GM10248 (cell line): Measurements from ENCODE around the gene IGFBP2.

ENCODE experiments used
- CTCF ChIA-PET: fragments of 300-600 bp; sonication (Branson Sonifier 250); formaldehyde crosslinking; extraction: SDS; loops from one replicate; lab custom pipeline; 2021; ENCODE audit warnings: antibody characterized with exemption; lab: Yijun Ruan, JAX
- POLR2A ChIA-PET: fragments of 350-650 bp; sonication (Branson Sonifier 250); formaldehyde crosslinking; extraction: SDS; loops from one replicate; lab custom pipeline; 2020; ENCODE audit warnings: antibody characterized with exemption; lab: Yijun Ruan, JAX
- DNase-seq: peaks from one replicate; pipeline ENCODE4 v3.0.0; 2012; ENCODE audit errors: extremely low spot score
- CTCF ChIP-seq: IDR thresholded peaks from 2 replicates; pipeline ENCODE4 v1.5.1; 2012; ENCODE audit warnings: mild to moderate bottlenecking, low read depth; ENCODE audit errors: extremely low read depth, missing control alignments, control extremely low read depth

IGFBP2 gene

DNA sequence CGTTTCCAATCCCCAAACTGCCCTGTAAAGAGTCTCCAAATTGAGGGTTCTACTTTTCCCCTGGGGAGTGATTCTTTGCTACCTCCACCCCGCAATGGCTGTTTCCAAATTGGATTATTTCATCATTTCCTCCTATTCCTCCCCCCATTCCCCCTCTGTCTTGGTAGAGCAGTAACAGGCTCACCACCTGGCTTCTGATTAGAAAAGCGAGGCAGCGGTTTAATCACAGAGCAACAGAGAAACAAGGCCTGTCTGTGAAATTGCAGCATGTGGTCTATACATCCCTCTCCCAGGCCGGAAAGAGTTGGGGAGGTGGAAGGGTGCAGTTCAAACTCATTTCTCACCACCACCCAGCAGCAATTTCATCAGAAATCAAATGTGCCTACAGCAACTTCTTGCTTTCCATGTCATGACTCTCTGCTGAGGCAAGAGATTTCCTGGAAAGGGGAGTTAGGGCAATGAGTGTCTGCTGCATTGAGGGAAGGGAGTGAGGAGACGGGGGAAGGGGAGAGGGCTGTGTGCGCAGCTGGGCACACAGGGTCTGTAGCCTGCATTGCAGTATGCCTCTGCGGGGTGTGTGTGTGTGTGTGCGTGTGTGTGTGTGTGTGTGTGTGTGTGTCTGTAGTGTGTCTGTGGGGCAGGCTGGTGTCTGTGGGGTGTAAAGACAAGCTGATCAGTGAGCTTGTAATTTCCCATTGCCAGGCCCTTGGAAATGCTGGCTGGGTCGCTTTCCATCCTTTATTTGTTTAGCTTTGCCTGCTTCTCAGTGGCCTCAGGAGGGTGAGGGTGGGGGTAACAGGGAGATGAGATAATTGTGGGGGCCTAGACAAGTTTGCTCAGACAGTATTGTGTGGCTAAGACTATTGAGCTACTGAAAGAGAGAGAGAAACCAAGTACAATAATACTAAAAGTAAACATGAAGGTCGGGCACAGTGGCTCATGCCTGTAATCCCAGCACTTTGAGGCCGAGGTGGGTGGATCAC lies 13.5 kb upstream of the IGFBP2 start:
- CTCF ChIA-PET: interaction anchor here (1.0 to 2.0 kb wide), 5 partner anchors 29 to 404 kb away, joined by 3 to 7 read pairs (median 3); no protein-coding TSS in a partner anchor
- POLR2A ChIA-PET: interaction anchor here (0.7 kb wide), 1 partner anchor 32 kb away, joined by 3 read pairs; no protein-coding TSS in a partner anchor
- no peak for DNase-seq
- TF ChIP-seq CTCF: no peak

DNA sequence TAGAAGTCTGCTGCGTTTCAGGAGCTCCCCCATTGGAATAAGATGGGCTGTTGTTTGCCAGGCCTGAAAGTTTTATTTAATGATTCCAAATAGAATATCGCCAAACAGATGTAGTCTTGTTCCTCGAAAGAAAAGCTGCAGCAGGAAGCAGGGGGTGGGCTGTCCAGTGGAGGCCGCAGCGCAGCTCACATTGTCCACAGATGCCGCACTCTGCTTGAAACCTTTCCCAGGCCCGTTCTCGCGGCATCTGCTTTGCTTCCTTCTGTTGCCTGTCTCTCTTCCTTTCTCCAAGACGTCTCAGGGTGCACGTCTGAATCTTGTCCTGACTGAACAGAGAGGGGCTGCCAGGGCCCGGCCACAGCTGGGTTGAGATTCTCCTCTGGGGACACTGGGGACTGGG lies 12.4 kb upstream of the IGFBP2 start:
- ChIA-PET POLR2A (interaction anchor here (0.7 kb wide), 1 partner anchor 33 kb away, joined by 3 read pairs; no protein-coding TSS in a partner anchor), CTCF (interaction anchor here (1.2 to 2.0 kb wide), 5 partner anchors 8 to 405 kb away, joined by 3 to 7 read pairs (median 3); no protein-coding TSS in a partner anchor)
- no peak for DNase-seq
- no peak for TF ChIP-seq CTCF

DNA sequence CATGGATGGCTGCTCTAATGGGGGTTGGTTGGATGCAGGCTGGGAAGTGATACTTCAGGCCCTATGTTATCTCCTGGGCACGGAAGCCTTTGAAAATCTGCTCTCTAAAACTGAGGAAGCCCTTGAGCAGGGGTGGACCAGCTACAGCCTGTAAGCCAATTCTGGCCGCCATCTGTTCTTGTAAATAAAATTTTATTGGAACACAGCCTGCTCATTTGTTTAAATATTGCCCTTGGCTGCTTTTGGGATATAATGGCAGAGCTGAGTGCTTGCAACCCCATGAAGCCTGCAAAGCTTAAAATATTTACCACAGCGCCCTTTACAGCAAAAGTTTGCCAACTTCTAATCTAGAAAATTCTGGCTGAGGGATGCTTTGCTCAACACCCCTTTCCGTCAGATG lies 11.9 kb upstream of the IGFBP2 start:
- ChIA-PET POLR2A (no interaction called here), CTCF (interaction anchor here (1.2 to 2.0 kb wide), 3 partner anchors 9 to 45 kb away, joined by 3 to 7 read pairs (median 6); no protein-coding TSS in a partner anchor)
- DNase-seq: no peak
- TF ChIP-seq CTCF: no peak

- no peak for TF ChIP-seq CTCF
- CTCF ChIA-PET: no interaction called here
- POLR2A ChIA-PET: no interaction called here
- no peak for DNase-seq
Observed at GRCh38 chr2:216622526-216622925, 10.7 kb upstream of the IGFBP2 start.

DNA sequence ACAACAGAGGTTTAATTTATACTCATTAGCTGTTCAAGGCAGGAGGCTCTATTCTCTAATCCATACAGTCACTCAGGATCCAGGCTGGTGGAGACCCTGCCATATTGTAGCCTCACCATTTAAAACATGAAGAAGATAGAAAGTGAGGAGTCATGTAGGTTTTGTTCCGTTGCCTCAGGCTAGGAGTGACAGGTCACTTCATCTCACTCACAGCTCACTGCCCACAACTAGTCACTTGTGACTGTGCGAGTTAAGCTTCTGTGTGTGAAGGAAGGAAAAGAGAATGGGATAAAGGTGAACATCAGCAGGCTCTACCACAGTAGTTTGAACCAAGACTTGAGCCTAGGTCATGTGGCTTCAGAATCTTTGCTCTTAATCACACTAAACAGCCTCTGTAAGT lies 9.0 kb upstream of the IGFBP2 start:
- no peak for DNase-seq
- POLR2A ChIA-PET: no interaction called here
- TF ChIP-seq CTCF: no peak
- CTCF ChIA-PET: no interaction called here

GRCh38 chr2:216626168-216626874 lies 6.9 kb upstream of the IGFBP2 start:
- ChIA-PET POLR2A (no interaction called here), CTCF (interaction anchor here (1.5 kb wide), 1 partner anchor 26 kb away, joined by 3 read pairs; no protein-coding TSS in a partner anchor)
- no peak for TF ChIP-seq CTCF
- DNase-seq: no peak
